Measurements from ENCODE around the gene SF1.

The SF1 gene

DNA sequence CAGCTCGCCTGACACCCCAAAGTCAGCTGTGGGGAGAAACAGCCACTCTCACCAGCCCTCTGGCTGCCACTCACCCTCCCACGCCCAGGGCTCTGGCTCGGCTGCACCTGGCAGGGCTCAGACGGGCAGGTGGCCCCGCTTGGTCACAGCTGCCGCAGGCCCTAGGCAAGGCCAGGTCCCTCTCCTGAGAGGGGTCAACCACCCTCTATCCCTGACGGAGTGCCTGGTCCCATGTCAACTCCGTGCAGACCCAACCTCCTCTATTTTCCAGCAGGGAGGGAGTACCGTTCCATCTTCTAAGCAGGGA lies 22.8 kb upstream of the SF1 start:
- no peaks in the 10 kb centered on the region for H3K27me3 ChIP-seq (ENCODE audit: low read depth, low read length)
- no peaks in the 10 kb centered on the region for H3K9me3 ChIP-seq (ENCODE audit: insufficient read depth, low read length)
- H2AFZ ChIP-seq (ENCODE audit: low read depth, low read length) = no peak overlapping the region
- H3K4me1 ChIP-seq (ENCODE audit: low read length) = peaks cover 19% of the 10 kb centered on the region
- peaks cover 40% of the 10 kb centered on the region for H3K36me3 ChIP-seq (replicated peaks; ENCODE audit: low read depth, low read length)
- H3K79me2 ChIP-seq (ENCODE audit: low read length) = peaks cover 16% of the 10 kb centered on the region
- H3K4me3 ChIP-seq (ENCODE audit: low read length) = no peak overlapping the region
- H3K27ac ChIP-seq (ENCODE audit: low read length) = no peak overlapping the region
- H3K9ac ChIP-seq (ENCODE audit: low read length) = no peak overlapping the region
- no peaks in the 10 kb centered on the region for H4K20me1 ChIP-seq (ENCODE audit: insufficient read depth, low read length)
- TF ChIP-seq EZH2phosphoT487 (IDR thresholded peaks at IDR 0.05; ENCODE audit: low read depth) = no peak
- TF ChIP-seq, protein P1, sequence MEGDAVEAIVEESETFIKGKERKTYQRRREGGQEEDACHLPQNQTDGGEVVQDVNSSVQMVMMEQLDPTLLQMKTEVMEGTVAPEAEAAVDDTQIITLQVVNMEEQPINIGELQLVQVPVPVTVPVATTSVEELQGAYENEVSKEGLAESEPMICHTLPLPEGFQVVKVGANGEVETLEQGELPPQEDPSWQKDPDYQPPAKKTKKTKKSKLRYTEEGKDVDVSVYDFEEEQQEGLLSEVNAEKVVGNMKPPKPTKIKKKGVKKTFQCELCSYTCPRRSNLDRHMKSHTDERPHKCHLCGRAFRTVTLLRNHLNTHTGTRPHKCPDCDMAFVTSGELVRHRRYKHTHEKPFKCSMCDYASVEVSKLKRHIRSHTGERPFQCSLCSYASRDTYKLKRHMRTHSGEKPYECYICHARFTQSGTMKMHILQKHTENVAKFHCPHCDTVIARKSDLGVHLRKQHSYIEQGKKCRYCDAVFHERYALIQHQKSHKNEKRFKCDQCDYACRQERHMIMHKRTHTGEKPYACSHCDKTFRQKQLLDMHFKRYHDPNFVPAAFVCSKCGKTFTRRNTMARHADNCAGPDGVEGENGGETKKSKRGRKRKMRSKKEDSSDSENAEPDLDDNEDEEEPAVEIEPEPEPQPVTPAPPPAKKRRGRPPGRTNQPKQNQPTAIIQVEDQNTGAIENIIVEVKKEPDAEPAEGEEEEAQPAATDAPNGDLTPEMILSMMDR (IDR thresholded peaks at IDR 0.05; ENCODE audit: low read depth, low read length) = no peak
- 0 out of 2 replicates have a peak overlapping the region, but pooled peaks have one; percentile 99 for H3K4me2 ChIP-seq (ENCODE audit: low read length)

- Histone ChIP-seq H4K20me1 (ENCODE audit: insufficient read depth, low read length) (no peaks in the 10 kb centered on the region), H3K4me1 (ENCODE audit: low read length) (peaks cover 19% of the 10 kb centered on the region), H3K4me3 (ENCODE audit: low read length) (no peak overlapping the region), H3K4me2 (ENCODE audit: low read length) (no peak overlapping the region), H3K27ac (ENCODE audit: low read length) (no peak overlapping the region), H3K9ac (ENCODE audit: low read length) (no peak overlapping the region), H3K9me3 (ENCODE audit: insufficient read depth, low read length) (no peaks in the 10 kb centered on the region), H3K36me3 (replicated peaks; ENCODE audit: low read depth, low read length) (peaks cover 45% of the 10 kb centered on the region), H2AFZ (ENCODE audit: low read depth, low read length) (no peak overlapping the region), H3K79me2 (ENCODE audit: low read length) (peaks cover 16% of the 10 kb centered on the region), H3K27me3 (ENCODE audit: low read depth, low read length) (no peaks in the 10 kb centered on the region)
- no peak for TF ChIP-seq EZH2phosphoT487 (IDR thresholded peaks at IDR 0.05; ENCODE audit: low read depth)
Measured at GRCh38 chr11:64800303-64801157, 22.2 kb upstream of the SF1 start.

GRCh38 chr11:64799623-64800302 lies 21.4 kb upstream of the SF1 start:
- Histone ChIP-seq H3K4me1 (ENCODE audit: low read length) (peaks cover 19% of the 10 kb centered on the region), H3K27me3 (ENCODE audit: low read depth, low read length) (no peaks in the 10 kb centered on the region), H3K9ac (ENCODE audit: low read length) (no peak overlapping the region), H3K9me3 (ENCODE audit: insufficient read depth, low read length) (no peaks in the 10 kb centered on the region), H3K36me3 (replicated peaks; ENCODE audit: low read depth, low read length) (peaks cover 44% of the 10 kb centered on the region), H3K27ac (ENCODE audit: low read length) (no peak overlapping the region), H3K4me3 (ENCODE audit: low read length) (no peak overlapping the region), H3K4me2 (ENCODE audit: low read length) (no peak overlapping the region), H3K79me2 (ENCODE audit: low read length) (peaks cover 16% of the 10 kb centered on the region), H2AFZ (ENCODE audit: low read depth, low read length) (no peak overlapping the region), H4K20me1 (ENCODE audit: insufficient read depth, low read length) (no peaks in the 10 kb centered on the region)
- TF ChIP-seq, protein P1 (IDR thresholded peaks at IDR 0.05; ENCODE audit: low read depth, low read length) = no peak
- no peak for TF ChIP-seq EZH2phosphoT487 (IDR thresholded peaks at IDR 0.05; ENCODE audit: low read depth)

DNA sequence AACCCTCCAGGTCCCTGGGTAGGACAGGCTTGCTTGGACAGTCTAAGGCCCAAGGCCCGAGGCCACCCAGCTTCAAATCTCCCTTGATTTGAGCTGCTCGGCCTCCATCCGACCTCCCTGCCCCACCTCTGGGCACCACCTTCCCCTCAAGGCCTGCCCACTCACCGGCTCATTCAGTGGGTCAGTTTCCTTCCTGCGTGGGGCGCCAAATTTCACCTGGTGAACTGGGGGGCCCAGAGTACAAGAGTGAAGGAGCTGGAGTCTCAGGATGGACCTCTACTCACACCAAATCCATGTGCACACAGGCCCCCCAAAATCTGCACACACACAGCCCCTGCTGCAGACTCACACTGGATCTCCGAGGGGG lies 20.9 kb upstream of the SF1 start:
- H3K27me3 ChIP-seq (ENCODE audit: low read depth, low read length) = no peaks in the 10 kb centered on the region

More for the DNA sequence above, 20.9 kb upstream of the SF1 start:
- no peak overlapping the region for H3K9ac ChIP-seq (ENCODE audit: low read length)
- peaks cover 16% of the 10 kb centered on the region for H3K79me2 ChIP-seq (ENCODE audit: low read length)
- no peak overlapping the region for H3K4me2 ChIP-seq (ENCODE audit: low read length)
- TF ChIP-seq EZH2phosphoT487 (IDR thresholded peaks at IDR 0.05; ENCODE audit: low read depth) = no peak
- TF ChIP-seq, protein P1 (IDR thresholded peaks at IDR 0.05; ENCODE audit: low read depth, low read length) = no peak
- peaks cover 40% of the 10 kb centered on the region for H3K36me3 ChIP-seq (replicated peaks; ENCODE audit: low read depth, low read length)
- H3K9me3 ChIP-seq (ENCODE audit: insufficient read depth, low read length) = no peaks in the 10 kb centered on the region
- H3K4me1 ChIP-seq (ENCODE audit: low read length) = peaks cover 19% of the 10 kb centered on the region
- no peaks in the 10 kb centered on the region for H4K20me1 ChIP-seq (ENCODE audit: insufficient read depth, low read length)
- no peak overlapping the region for H3K27ac ChIP-seq (ENCODE audit: low read length)
- H2AFZ ChIP-seq (ENCODE audit: low read depth, low read length) = no peak overlapping the region
- no peak overlapping the region for H3K4me3 ChIP-seq (ENCODE audit: low read length)

Measured in OCI-LY3 (cell line).